ENCODE data around the gene RRP12.

- no peak for TF ChIP-seq CTCF (IDR thresholded peaks at IDR 0.05)
- TF ChIP-seq POLR2A (IDR thresholded peaks at IDR 0.05): no peak
These were observed 53.8 kb downstream of the RRP12 start for GRCh38 chr10:97347317-97347716.

Data from esophagus squamous epithelium (tissue), 4 donors.